Keratinocyte (primary cell): ENCODE results near the gene HS6ST3. TPM values are rescaled to one million over a fixed set of nuclear protein-coding genes. Genes with fewer than 3 reads are reported as not detected.

Experiments used
- DNase-seq: peaks from one replicate; pipeline ENCODE4 v3.0.0-alpha.2; 2011; ENCODE audit warnings: low read depth, missing footprints, low spot score
- FAIRE-seq: peaks from 2 replicates; lab custom pipeline; 2011; peaks lifted over from hg19 to GRCh38; lab: Jason Lieb, UNC
- H2AFZ ChIP-seq: 2 replicates; pipeline ENCODE4 v1.6.0; 2012; ENCODE audit warnings: low read length, control low read depth, inconsistent platforms; ENCODE audit not compliant: control insufficient read depth
- H3K27ac ChIP-seq: 2 replicates; pipeline ENCODE4 v1.5.1; 2011; ENCODE audit warnings: low read length; ENCODE audit not compliant: control insufficient read depth, insufficient read depth
- H3K27me3 ChIP-seq: 3 replicates; pipeline ENCODE4 v1.6.0; 2011; ENCODE audit warnings: low read length; ENCODE audit not compliant: control insufficient read depth, insufficient read depth; ENCODE audit errors: extremely low read depth
- H3K36me3 ChIP-seq, 2 experiments: 2 replicates in 1 of 2; 3 replicates in 1 of 2; pipeline ENCODE4 v1.5.1; 2011; ENCODE audit warnings: low read length in 2 of 2, mild to moderate bottlenecking in 1 of 2; ENCODE audit not compliant: control insufficient read depth in 2 of 2, insufficient read depth in 2 of 2; ENCODE audit errors: extremely low read depth in 1 of 2
- H3K4me1 ChIP-seq: 3 replicates; pipeline ENCODE4 v1.5.1; 2011; ENCODE audit warnings: low read length; ENCODE audit not compliant: control insufficient read depth, insufficient read depth; ENCODE audit errors: extremely low read depth
- H3K4me2 ChIP-seq: 3 replicates; pipeline ENCODE4 v1.6.0; 2011; ENCODE audit warnings: low read depth, low read length; ENCODE audit not compliant: control insufficient read depth, insufficient read depth; ENCODE audit errors: extremely low read depth
- H3K4me3 ChIP-seq, 3 experiments: fragments of 200-600 bp in 1 of 3; sonication (generic) in 1 of 3; 2 replicates in 2 of 3; 3 replicates in 1 of 3; pipeline ENCODE4 v1.5.1; 2011 to 2016; ENCODE audit warnings: low read length in 3 of 3, mild to moderate bottlenecking in 3 of 3, control low read depth in 2 of 3, inconsistent platforms in 1 of 3, low read depth in 1 of 3, mixed read lengths in 1 of 3, mixed run types in 1 of 3, moderate library complexity in 1 of 3; ENCODE audit not compliant: control insufficient read depth in 2 of 3, insufficient read depth in 2 of 3; ENCODE audit errors: extremely low read depth in 1 of 3
- H3K79me2 ChIP-seq: 2 replicates; pipeline ENCODE4 v1.6.0; 2012; ENCODE audit warnings: low read length; ENCODE audit not compliant: control insufficient read depth, insufficient read depth
- H3K9ac ChIP-seq: 3 replicates; pipeline ENCODE4 v1.6.0; 2011; ENCODE audit warnings: low read length; ENCODE audit not compliant: control insufficient read depth, insufficient read depth; ENCODE audit errors: extremely low read depth
- H3K9me1 ChIP-seq: 3 replicates; pipeline ENCODE4 v1.6.0; 2011; ENCODE audit warnings: low read length; ENCODE audit not compliant: control insufficient read depth, insufficient read depth; ENCODE audit errors: extremely low read depth
- H3K9me3 ChIP-seq: 2 replicates; pipeline ENCODE4 v1.5.1; 2012; ENCODE audit warnings: low read depth, low read length; ENCODE audit not compliant: control insufficient read depth
- H4K20me1 ChIP-seq: 3 replicates; pipeline ENCODE4 v1.6.0; 2011; ENCODE audit warnings: low read length; ENCODE audit not compliant: control insufficient read depth, insufficient read depth; ENCODE audit errors: extremely low read depth
- EZH2 ChIP-seq: IDR thresholded peaks from one replicate; pipeline ENCODE4 v1.6.1; 2012; ENCODE audit warnings: inconsistent platforms, mild to moderate bottlenecking, low read length, moderate library complexity
- dilution Hi-C: fragments of 300-500 bp; cut with MboI; formaldehyde crosslinking; loops from one replicate; pipeline ENCODE4 v1.7.0; 2020; ENCODE audit warnings: low sequenced_read_pairs; ENCODE audit not compliant: extremely low pct_ligation_motif_present
- polyA plus RNA-seq, 5 experiments: library from polyadenylated mRNA; depleted of rRNA in 3 of 5; stranded (reverse) in 3 of 5; stranded (forward) in 1 of 5; unstranded in 1 of 5; fragments of >200 nt; gene quantifications; 1 replicate in 1 of 5; 2 replicates in 3 of 5; 3 replicates in 1 of 5; pipeline versions ENCODE4 v1.2.1 to v1.2.3, GENCODE V29; 2011 to 2012; ENCODE audit warnings: missing spikeins in 2 of 5, low read depth in 1 of 5, low replicate concordance in 1 of 5
- TF ChIP-seq, protein P1 (sequence below), 3 experiments: IDR thresholded peaks in 1 of 3; conservative IDR thresholded peaks in 1 of 3; optimal IDR thresholded peaks in 1 of 3; 2 replicates in 2 of 3; 3 replicates in 1 of 3; pipeline versions ENCODE3 to v1.5.1; 2011; ENCODE audit warnings: low read length in 3 of 3, mild to moderate bottlenecking in 3 of 3, moderate library complexity in 2 of 3, control low read depth in 1 of 3, inconsistent platforms in 1 of 3; ENCODE audit not compliant: insufficient read depth in 2 of 3; ENCODE audit errors: extremely low read depth in 1 of 3

HS6ST3 gene
- polyA plus RNA-seq, 1 donor (not counting 4 experiments of a cell fraction or from before 2014, with no cell fraction given), result 0.03 TPM

DNA sequence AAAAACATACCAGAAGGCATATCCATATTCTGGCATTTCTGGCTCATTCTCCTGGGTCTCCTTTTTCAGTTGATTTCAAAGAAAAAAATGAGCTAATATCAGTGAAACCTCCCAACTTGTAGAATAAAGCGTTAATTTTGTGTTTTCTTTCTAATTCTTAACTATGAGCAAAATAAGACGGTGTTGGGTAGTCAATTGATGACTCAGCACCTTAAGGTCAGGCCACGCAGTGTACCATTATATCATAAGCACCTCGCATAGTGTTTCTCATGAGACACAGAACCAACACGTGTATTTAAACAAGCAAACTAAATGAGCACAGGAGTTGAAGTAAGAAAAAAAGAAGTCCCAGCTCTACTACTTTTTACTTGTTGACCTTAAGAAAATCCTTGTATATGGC is 729.5 kb downstream of the HS6ST3 start:
- Histone ChIP-seq H3K27me3 (no peaks in the 10 kb centered on the region), H3K4me3 (no peak overlapping the region), H3K9me1 (no peaks in the 10 kb centered on the region), H3K4me2 (no peak overlapping the region), H4K20me1 (no peaks in the 10 kb centered on the region), H3K9ac (no peak overlapping the region), H3K79me2 (no peaks in the 10 kb centered on the region), H2AFZ (no peak overlapping the region), H3K27ac (no peak overlapping the region), H3K4me1 (no peaks in the 10 kb centered on the region), H3K36me3 (no peaks in the 10 kb centered on the region), H3K9me3 (no peaks in the 10 kb centered on the region)
- DNase-seq (no peak), FAIRE-seq (no peak)
- dilution Hi-C loops, result no loop called here
- TF ChIP-seq EZH2, result no peak
- TF ChIP-seq, protein P1, sequence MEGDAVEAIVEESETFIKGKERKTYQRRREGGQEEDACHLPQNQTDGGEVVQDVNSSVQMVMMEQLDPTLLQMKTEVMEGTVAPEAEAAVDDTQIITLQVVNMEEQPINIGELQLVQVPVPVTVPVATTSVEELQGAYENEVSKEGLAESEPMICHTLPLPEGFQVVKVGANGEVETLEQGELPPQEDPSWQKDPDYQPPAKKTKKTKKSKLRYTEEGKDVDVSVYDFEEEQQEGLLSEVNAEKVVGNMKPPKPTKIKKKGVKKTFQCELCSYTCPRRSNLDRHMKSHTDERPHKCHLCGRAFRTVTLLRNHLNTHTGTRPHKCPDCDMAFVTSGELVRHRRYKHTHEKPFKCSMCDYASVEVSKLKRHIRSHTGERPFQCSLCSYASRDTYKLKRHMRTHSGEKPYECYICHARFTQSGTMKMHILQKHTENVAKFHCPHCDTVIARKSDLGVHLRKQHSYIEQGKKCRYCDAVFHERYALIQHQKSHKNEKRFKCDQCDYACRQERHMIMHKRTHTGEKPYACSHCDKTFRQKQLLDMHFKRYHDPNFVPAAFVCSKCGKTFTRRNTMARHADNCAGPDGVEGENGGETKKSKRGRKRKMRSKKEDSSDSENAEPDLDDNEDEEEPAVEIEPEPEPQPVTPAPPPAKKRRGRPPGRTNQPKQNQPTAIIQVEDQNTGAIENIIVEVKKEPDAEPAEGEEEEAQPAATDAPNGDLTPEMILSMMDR (optimal IDR thresholded peaks at IDR 0.05 in 1 of 3, IDR thresholded peaks at IDR 0.05 in 1 of 3, conservative IDR thresholded peaks at IDR 0.05 in 1 of 3; ENCODE audit: extremely low read depth in 1 of 3, insufficient read depth in 2 of 3, low read length in 3 of 3), result no peak

DNA sequence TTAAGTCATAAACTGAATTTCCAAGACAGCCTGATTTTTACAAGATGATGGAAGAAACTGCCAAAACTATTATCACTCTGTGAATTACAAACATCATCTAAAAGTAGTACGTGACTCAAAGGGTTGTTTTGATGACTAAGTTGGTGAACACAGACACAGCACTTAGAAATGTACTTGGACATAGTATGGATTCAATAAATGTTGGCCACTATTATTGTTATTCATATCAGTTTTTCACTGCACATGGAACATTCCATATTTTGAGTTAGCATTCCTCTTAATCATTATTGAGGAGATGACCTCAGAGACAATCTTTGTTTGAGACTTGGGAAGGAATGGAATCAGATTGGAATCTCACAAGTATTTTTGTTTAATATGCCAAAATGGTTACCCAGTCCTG is 731.5 kb downstream of the HS6ST3 start:
- dilution Hi-C loops, result no loop called here
- no peaks in the 10 kb centered on the region for H4K20me1 ChIP-seq
- no peak for FAIRE-seq

More for the DNA sequence above, 731.5 kb downstream of the HS6ST3 start:
- no peak overlapping the region for H3K27ac ChIP-seq
- no peaks in the 10 kb centered on the region for H3K4me1 ChIP-seq
- H3K9me3 ChIP-seq, result no peaks in the 10 kb centered on the region
- H3K36me3 ChIP-seq, result no peaks in the 10 kb centered on the region
- no peak overlapping the region for H3K9ac ChIP-seq
- no peak overlapping the region for H2AFZ ChIP-seq
- no peak overlapping the region for H3K4me2 ChIP-seq
- no peaks in the 10 kb centered on the region for H3K79me2 ChIP-seq
- TF ChIP-seq, protein P1 (optimal IDR thresholded peaks at IDR 0.05 in 1 of 3, IDR thresholded peaks at IDR 0.05 in 1 of 3, conservative IDR thresholded peaks at IDR 0.05 in 1 of 3; ENCODE audit: extremely low read depth in 1 of 3, insufficient read depth in 2 of 3, low read length in 3 of 3), result no peak
- no peak for TF ChIP-seq EZH2
- no peak overlapping the region for H3K4me3 ChIP-seq
- no peak for DNase-seq
- H3K9me1 ChIP-seq, result no peaks in the 10 kb centered on the region
- H3K27me3 ChIP-seq, result no peaks in the 10 kb centered on the region
